Peyer's patch (tissue), 4 donors: ENCODE measurements around the gene LRRC3C.

Experiments used
- CTCF ChIP-seq, 6 experiments: fragments of 450-650 bp in 4 of 6; fragments of 200-600 bp in 2 of 6; sonication (generic) in 1 of 6; IDR thresholded peaks; one replicate each; pipeline ENCODE4 v1.5.1; 2017 to 2019; ENCODE audit warnings: antibody characterized with exemption in 6 of 6, mild to moderate bottlenecking in 3 of 6, moderate library complexity in 1 of 6
- POLR2A ChIP-seq, 2 donors: fragments of 450-650 bp; IDR thresholded peaks; one replicate each; pipeline ENCODE4 v1.5.1; 2017; ENCODE audit warnings: antibody characterized with exemption in 2 of 2, mild to moderate bottlenecking in 2 of 2, moderate library complexity in 2 of 2

- TF ChIP-seq CTCF (IDR thresholded peaks at IDR 0.05) (no peak), POLR2A (IDR thresholded peaks at IDR 0.05) (no peak)
Observed at GRCh38 chr17:39951924-39952679, 24.6 kb downstream of the LRRC3C start.
